ENCODE measurements around the gene CYB5A. TPM values are rescaled to one million over a fixed set of nuclear protein-coding genes. Genes with fewer than 3 reads are reported as not detected.

Gene CYB5A
- polyA plus RNA-seq, 3 donors = 280 to 335 (median 290) TPM

GRCh38 chr18:74221081-74221480, 70.7 kb downstream of the CYB5A start:
- no peak for DNase-seq

DNA sequence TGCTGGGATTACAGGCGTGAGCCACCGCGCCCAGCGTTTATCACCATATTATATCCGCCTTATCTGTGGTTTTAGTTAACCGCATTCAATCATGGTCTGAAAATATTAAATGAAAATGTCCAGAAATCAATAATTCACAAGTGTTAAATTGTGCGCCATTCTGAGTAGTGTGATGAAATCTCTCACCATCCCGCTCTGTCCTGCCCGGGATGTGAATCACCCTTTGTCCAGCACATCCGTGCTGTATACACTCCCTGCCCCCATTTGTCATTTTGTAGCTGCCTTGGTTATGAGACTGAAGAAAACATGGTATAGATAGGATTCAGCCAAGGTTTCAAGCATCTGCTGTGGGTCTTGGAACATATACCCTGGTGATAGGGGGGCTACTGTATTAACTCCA, 72.7 kb downstream of the CYB5A start:
- DNase-seq = no peak

DNA sequence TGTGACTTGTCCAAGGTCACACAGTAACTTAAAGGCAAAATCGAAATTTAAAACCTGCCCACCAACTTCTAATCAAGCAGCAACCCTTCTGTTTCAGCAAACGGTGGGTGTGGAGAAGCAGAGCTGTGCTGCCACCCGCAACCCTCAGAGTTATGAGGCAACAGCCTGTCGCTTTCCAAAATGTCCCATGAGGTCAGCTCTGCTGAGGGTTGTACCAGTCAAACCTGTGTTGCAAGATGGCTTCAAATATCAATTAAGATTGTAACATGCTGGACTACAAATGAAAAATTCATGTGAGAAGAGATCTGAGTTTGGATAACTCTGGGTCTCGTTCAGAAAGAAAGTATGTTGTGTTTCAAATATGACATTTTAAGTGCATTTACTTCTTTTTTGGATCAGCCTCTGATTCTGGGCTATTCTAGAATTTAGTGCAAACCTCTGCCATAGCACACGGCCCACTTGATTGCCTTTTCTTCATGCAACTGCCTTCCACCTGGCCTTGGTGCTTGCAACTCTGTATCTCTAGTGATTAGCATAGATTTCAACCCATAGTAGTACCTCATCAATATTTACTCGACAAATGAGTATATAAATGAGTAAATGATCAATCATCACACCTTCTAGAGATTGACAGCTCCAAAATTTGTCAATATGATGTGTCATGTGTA, 74.2 kb downstream of the CYB5A start:
- peak; percentile 29 for DNase-seq

DNA sequence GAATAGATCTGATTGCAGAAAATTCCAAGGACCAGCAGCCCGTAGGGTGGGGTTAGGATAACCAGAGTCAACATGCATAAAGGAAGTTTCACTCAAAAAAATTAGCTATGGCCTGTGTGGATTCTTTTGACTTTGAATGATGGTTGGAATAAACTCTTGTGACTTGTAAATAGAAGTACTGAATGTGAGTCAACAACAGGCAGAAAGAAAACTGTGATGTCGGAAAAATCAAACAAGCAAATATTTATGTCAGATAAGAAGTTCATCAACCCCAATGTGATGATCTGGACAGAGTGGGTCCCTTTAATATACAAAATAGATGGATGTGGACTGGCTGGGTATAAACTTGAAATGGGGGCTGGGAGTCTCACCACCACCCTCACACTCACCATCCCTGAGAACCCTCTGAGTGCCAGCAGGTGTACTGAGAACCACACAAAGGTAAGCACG, 75.1 kb downstream of the CYB5A start:
- no peak for DNase-seq

- no peak for DNase-seq
These were observed 75.9 kb downstream of the CYB5A start for GRCh38 chr18:74215863-74216262.

- DNase-seq = no peak
These were observed 78.3 kb downstream of the CYB5A start for GRCh38 chr18:74213429-74213828.

DNA sequence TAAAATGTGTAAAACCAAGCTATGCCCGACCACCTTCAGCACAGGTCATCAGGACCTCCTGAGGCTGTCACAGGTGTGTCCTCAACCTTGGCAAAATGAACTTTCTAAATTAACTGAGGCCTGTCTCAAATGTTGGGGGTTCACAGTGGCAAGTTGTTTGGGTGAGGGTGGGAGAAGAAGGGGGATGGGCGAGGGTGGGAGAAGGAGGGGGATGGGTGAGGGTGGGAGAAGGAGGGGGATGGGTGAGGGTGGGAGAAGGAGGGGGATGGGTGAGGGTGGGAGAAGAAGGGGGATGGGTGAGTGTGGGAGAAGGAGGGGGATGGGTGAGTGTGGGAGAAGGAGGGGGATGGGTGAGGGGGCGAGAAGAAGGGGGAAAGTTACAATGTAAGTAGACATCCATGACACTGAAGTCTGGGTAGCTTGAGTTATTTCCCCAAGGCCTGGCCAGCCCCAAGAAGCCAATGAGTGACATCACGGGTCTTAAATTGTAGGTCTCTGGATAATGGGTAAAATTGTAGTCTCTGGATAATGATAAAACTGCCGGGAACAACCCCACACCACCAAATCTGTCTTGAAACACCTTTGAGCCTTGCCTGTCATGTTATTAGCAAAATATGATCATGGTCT, 87.1 kb downstream of the CYB5A start:
- no peak for DNase-seq

GRCh38 chr18:74203811-74204210, 88.0 kb downstream of the CYB5A start:
- DNase-seq = no peak

Other genes starting within 250 kb of the CYB5A start
- gene FBXO15, start 144.1 kb downstream of the CYB5A start, polyA plus RNA-seq (ENCODE audit: insufficient read length in 3 of 3) = 1 to 10 TPM; 3.3 to 7.6 (median 4.4) TPM
- 10 to 100 TPM; 60.5 to 66.3 (median 64.7) TPM for gene TIMM21, start 143.4 kb downstream of the CYB5A start, polyA plus RNA-seq (ENCODE audit: insufficient read length in 3 of 3)
- under 1 TPM; 0.20 to 0.64 (median 0.45) TPM for gene C18orf63, start 23.9 kb upstream of the CYB5A start, polyA plus RNA-seq (ENCODE audit: insufficient read length in 3 of 3)
- under 1 TPM; 0.10 to 0.44 (median 0.17) TPM for gene DIPK1C, start 165.3 kb upstream of the CYB5A start, polyA plus RNA-seq (ENCODE audit: insufficient read length in 3 of 3)
- 100 to 1,000 TPM; 268 to 356 (median 338) TPM for gene CNDP2, start 204.4 kb upstream of the CYB5A start, polyA plus RNA-seq (ENCODE audit: insufficient read length in 3 of 3)
- 1 to 10 TPM in 2 of 3 donors, under 1 TPM in 1; 0.78 to 2.6 (median 2.0) TPM for gene CNDP1, start 242.5 kb upstream of the CYB5A start, polyA plus RNA-seq (ENCODE audit: insufficient read length in 3 of 3)